IPS-18c (cell line): ENCODE measurements around the gene TMPRSS2.
"Not testable (repeated sequence)": the region's sequence is repeated elsewhere in the genome, so short reads cannot be mapped to it uniquely, and the experiment has no call there.

Experiments
- H3K4me3 ChIP-seq: 2 replicates; pipeline ENCODE4 v1.7.0; 2013; ENCODE audit warnings: low read depth, mild to moderate bottlenecking, low read length, moderate library complexity; ENCODE audit not compliant: insufficient read depth
- H3K9me3 ChIP-seq: one replicate; pipeline ENCODE4 v1.6.1; 2013; ENCODE audit warnings: mild to moderate bottlenecking, low read length, moderate library complexity; ENCODE audit not compliant: control insufficient read depth, insufficient read depth

Gene TMPRSS2

DNA sequence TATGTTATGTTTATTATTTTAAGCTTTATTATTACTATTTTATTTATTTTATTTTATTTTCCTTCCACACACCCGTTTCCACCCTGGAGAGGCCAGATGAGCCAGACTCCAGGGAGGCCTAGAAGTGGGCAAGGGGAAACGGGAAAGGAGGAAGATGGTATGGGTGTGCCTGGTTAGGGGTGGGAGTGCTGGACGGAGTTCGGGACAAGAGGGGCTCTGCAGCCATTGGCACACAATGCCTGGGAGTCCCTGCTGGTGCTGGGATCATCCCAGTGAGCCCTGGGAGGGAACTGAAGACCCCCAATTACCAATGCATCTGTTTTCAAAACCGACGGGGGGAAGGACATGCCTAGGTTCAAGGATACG is 82.4 kb downstream of the TMPRSS2 start:
- Histone ChIP-seq H3K9me3 (no peaks in the 10 kb centered on the region), H3K4me3 (peak overlapping the region; percentile 53)

DNA sequence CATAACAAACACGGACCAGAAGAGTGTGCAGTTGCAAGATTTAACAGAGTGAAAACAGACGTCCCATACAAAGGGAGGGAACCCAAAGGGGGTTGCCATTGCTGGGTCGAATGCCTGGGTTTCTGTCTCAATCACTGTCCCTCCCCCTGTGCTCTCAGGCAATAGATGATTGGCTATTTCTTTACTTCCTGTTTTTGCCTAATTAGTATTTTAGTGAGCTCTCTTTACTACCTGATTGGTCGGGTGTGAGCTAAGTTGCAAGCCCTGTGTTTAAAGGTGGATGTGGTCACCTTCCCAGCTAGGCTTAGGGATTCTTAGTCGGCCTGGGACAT is 84.7 kb downstream of the TMPRSS2 start:
- H3K4me3 ChIP-seq, H3K9me3 ChIP-seq: not testable (repeated sequence)

DNA sequence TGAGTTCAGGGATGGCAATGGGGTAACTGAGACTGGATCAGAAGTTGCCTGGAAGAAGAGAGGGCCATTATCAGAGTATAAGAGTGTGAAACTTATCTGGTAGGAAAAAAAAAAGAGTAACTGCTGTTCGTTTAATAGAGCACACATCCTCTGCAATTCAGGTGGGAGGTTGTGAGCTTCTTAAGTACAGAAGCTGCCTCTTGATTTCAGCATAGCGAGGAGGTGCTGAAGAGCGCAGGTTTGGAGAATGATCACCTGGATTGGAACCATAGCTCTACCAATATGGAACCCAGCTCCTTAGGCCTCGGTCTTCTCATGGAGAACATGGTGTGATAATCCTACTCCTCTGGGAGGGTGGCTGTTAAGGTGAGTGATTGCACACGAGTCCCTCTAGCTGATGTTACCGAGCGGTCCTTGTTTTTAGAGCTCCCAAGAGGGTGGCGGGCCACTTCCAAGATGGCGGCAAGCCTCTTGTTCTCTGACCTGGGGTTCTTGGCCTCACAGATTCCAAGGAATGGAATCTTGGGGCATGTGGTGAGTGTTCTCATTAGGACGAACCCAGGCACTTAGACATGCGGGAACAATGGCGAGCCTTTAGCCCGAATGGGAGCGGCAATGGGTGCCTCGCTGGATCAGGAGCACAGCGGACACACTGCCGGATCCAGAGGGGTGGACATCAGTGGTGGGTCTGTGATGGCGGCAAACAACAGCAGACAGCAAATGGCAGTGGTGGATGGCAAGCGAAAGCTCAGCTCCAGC is 85.2 kb downstream of the TMPRSS2 start:
- H3K4me3 ChIP-seq, result no peak overlapping the region
- no peaks in the 10 kb centered on the region for H3K9me3 ChIP-seq

DNA sequence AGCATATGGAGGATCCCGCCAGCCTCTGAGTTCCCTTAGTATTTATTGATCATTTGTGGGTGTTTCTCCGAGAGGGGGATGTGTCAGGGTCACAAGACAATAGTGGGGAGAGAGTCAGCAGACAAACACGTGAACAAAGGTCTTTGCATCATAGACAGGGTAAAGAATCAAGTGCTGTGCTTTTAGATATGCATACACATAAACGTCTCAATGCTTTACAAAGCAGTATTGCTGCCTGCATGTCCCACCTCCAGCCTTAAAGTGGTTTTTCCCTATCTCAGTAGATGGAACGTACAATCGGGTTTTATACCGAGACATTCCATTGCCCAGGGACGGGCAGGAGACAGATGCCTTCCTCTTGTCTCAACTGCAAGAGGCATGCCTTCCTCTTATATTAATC is 87.0 kb downstream of the TMPRSS2 start:
- H3K9me3 ChIP-seq, H3K4me3 ChIP-seq: not testable (repeated sequence)

DNA sequence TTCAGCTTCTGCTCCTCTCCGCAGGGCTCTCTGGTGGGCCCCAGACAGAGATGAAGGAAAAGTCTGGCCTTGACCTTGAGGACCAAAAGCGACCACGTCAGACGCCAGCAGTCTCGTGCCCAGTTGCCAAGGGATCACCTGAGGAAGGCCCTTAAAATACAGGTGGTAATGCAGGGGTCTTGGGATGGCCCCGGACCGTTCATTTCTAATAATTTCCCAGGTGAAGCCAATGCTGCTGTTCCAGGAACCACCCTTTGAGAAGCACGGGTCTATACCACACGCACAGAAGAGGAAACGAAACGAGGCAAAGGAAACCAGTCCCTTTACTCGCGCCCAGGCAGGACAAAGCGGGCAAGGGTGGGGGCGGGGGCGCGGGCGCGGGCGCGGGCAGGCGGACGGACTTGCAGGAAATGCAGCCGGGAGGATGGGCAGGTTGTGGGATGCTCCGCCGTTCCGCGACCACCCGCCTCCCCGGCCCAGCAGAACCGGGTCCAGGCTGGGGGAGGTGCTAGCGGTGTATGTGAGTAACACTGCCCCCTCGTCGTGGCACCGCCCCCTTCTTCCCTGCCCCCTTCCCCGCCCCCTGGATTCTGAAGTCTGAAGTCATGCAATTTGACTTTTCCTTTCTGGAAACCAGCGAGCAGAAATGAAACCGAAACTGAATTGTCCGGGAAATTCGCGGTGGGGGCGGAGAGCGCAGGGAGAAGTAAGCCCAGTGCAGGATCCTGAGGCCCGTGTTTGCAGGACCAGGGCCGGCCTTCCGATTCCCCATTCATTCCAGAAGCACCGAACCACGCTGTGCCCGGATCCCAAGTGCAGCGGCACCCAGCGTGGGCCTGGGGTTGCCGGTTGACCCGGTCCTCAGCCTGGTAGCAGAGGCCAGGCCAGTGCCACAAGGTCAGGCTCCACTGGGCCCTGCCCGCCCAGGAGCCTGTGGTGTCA is 87.8 kb downstream of the TMPRSS2 start:
- Histone ChIP-seq H3K9me3 (no peaks in the 10 kb centered on the region), H3K4me3 (peak overlapping the region; percentile 52)

DNA sequence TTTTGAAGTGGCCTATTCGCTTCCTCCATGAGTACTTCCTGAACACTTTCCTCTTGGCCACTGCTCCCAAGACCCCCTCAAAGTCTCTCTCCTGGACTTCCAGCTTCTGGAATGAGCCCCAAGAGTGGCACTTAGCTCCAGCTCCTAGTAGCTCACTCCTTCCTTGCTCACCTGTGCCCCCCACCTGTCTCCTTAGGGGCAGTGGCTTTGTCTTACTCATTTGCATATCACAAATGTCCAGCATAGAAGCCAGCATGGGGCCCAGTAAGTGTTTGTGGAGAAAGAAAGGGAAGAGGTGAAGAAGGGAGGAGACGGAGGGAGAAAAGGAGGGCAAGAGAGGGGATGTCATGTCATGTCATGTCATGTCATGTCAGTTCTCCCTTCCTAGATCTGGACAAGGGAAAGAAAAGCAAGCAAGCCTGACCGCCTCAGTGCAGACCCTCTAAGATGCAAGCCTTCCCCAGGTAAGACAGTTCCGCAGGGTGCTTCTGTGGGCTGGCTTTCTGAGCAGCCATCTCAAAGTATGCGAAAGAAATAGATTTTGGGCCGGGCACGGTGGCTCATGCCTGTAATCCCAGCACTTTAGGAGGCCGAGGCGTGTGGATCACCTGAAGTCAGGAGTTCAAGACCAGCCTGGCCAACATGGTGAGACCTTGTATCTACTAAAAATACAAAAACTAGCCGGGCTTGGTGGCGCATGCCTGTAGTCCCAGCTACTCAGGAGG is 88.8 kb downstream of the TMPRSS2 start:
- no peak overlapping the region for H3K4me3 ChIP-seq
- no peaks in the 10 kb centered on the region for H3K9me3 ChIP-seq

DNA sequence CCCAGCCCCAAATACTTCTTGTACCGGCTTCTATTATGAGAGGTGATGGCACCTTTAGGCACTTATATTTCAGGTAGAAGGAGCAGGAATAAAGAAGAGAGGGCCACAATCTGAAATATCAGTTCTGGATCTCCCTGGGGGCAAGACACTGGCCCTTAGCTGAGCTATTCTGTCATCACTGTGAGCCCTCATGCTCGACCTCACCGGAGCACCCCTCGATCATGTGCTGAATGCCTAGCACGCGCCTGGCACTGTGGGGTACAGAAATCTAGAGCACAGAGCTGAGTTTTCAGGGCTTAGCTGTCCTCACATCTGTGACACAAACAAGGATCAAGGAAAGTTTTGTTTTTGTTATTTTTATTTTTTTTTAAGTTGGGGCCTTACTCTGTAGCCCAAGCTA is 89.6 kb downstream of the TMPRSS2 start:
- H3K9me3 ChIP-seq, result no peaks in the 10 kb centered on the region
- no peak overlapping the region for H3K4me3 ChIP-seq

DNA sequence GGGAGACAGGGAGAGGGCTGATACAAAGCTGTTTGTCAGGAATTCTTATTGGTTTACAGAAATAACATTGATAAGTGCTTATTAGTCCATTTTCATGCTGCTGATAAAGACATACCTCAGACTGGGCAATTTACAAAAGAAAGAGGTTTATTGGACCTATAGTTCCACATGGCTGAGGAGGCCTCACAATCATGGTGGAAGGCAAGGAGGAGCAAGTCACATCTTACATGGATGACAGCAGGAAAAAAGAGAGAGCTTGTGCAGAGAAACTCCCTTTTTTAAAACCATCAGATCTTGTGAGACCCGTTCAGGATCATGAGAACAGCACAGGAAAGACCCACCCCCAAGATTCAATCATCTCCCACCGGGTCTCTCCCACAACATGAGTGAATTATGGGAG is 90.5 kb downstream of the TMPRSS2 start:
- not testable (repeated sequence) for H3K9me3 ChIP-seq, H3K4me3 ChIP-seq
